GM23338 (cell line): ENCODE results near the gene DLG2.

Experiments
- CTCF ChIP-seq, 2 experiments: fragments of 200-600 bp in 1 of 2; sonication (generic) in 1 of 2; conservative IDR thresholded peaks; 2 replicates each; pipeline versions ENCODE4 v1.5.1 to v1.6.1; 2016 to 2017; ENCODE audit warnings: antibody characterized with exemption in 2 of 2, low read depth in 2 of 2, mild to moderate bottlenecking in 2 of 2, moderate library complexity in 1 of 2
- EZH2 ChIP-seq: fragments of 200-600 bp; sonication (generic); IDR thresholded peaks from one replicate; pipeline ENCODE4 v1.8.0; 2017; ENCODE audit warnings: antibody characterized with exemption, mild to moderate bottlenecking, low read depth; ENCODE audit not compliant: unreplicated experiment
- EZH2phosphoT487 ChIP-seq: fragments of 200-600 bp; sonication (generic); IDR thresholded peaks from one replicate; pipeline ENCODE4 v1.8.1; 2018; ENCODE audit warnings: antibody characterized with exemption; ENCODE audit not compliant: unreplicated experiment
- JUNB ChIP-seq: IDR thresholded peaks from one replicate; pipeline ENCODE4 v1.6.1; 2016; ENCODE audit warnings: antibody characterized with exemption; ENCODE audit not compliant: unreplicated experiment
- REST ChIP-seq: IDR thresholded peaks from one replicate; pipeline ENCODE4 v1.6.1; 2018; ENCODE audit warnings: antibody characterized with exemption; ENCODE audit not compliant: unreplicated experiment

GRCh38 chr11:83706566-83706965 lies 1920.6 kb downstream of the DLG2 start:
- no peak for TF ChIP-seq CTCF (conservative IDR thresholded peaks at IDR 0.05; ENCODE audit: low read depth in 2 of 2)
- TF ChIP-seq EZH2phosphoT487 = no peak
- no peak for TF ChIP-seq JUNB
- TF ChIP-seq EZH2 = no peak
- no peak for TF ChIP-seq REST
